IPS DF 4.7 (cell line): ENCODE results near the gene SSBP4.

Experiments
- DNase-seq: peaks from one replicate; pipeline ENCODE4 v3.0.0-alpha.2; 2013; ENCODE audit warnings: low spot score; ENCODE audit errors: extremely low read depth

The SSBP4 gene

GRCh38 chr19:18444513-18444912 lies 25.3 kb downstream of the SSBP4 start:
- DNase-seq = no peak

DNA sequence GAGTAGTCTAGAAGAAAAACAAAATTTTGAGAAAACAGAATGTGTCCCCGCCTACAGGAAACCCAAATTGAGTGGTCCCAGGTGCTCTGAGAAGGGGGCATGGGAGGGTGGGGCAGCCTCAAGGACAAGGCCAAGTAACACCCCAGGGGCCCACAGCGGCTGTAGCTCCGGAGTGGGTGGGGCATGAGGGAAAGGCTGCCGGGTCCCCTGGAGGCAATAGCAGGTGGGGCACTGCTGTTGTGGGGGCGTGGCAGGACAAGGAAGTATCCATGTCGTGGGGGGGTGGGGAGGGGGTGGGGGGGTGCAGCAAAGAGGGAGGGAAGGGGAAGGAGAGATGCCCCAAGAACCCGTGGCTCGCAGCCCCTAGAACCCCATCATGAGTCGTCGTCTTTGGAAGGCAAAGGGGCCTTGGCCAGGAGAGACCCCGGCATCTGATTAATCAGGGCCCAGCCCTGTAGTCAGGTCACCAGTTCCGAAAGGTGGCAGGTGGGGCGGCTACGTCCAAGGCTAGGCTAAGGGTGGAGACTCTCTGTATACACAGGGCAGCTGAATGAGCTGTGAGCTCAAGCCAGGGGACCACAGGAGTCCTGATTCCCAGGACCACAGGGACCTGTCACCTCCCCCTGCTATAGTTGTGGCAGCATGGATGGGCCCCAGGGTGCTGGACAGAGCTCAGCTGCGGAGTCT lies 26.2 kb downstream of the SSBP4 start:
- no peak for DNase-seq

DNA sequence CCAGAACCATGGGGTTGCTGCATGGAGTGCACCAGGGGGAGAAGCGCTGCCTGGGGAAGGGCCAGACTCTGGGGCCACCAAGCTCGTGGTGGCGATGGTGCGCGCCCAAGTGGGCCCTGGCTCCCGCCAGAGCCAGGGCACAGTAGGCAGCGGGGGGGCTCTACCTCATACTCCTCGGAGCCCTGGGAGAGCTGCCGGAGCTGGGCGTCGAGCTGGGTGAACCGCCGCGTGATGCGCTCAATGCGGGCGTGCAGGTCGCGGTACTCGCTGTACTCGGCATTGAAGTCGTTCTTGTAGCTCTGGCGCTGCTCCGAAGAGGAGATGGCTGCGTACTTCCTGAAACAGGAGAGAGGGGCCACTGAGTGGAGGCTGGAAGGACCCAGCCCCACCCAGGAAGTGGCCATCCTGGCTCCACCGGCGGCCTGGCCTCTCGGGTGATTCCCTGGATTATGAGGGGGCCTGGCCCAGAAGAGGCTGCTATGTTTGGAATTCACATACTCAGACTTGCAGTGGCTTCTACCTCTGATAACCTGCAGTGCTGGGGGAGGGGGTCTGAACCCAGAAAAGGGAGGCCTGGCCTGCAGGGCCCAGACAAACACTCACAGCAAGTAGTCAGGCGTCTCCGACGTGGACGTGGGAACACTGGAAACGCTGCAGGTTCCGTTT lies 27.1 kb downstream of the SSBP4 start:
- no peak for DNase-seq

GRCh38 chr19:18446811-18447359 lies 27.7 kb downstream of the SSBP4 start:
- no peak for DNase-seq

DNA sequence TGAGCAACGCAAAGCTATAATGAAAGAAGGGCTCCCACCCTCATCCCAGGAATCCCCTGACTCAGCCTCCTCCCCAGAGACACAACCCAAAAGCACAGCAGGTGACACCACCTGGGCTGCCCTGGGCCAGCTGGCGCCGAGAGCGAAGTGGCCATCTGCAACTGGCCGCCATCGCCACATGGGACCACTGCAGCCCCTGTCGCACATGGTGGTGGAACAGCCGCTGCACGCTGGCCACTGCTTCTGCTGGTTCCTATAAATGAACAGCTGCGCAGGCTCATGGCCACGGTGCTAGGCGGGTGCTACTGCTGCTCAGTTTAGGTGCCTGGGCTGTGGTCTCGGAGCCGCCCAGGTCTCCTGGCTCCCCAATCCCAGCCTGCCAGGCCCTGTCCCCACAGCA lies 30.4 kb downstream of the SSBP4 start:
- DNase-seq = no peak

- DNase-seq = no peak
These were observed 31.1 kb downstream of the SSBP4 start for GRCh38 chr19:18450021-18450930.

- DNase-seq = no peak
These were observed 32.0 kb downstream of the SSBP4 start for GRCh38 chr19:18450931-18451836.

DNA sequence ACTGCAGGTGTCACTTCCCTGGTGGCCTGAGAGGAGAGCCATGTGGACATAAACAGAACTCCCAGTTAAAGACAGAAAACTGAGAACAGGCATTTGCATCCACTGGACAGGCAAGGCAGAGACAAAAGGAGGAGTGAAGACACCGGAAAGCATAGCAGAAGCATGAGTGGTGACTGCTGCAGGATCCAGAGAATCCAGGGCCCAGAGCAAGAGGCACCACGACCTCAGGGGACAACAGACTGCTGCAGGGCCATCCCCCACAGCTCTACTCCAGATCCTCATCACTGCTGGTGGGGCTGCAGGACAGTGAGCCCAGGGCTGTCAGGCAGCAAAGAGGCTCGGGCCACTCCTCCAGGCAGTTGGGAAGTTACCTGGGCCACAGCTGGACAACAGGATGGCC lies 33.2 kb downstream of the SSBP4 start:
- DNase-seq = no peak

- DNase-seq = no peak
These were observed 34.2 kb downstream of the SSBP4 start for GRCh38 chr19:18453269-18454024.

- DNase-seq = no peak
These were observed 37.1 kb downstream of the SSBP4 start for GRCh38 chr19:18456279-18456678.

GRCh38 chr19:18456974-18457373 lies 37.8 kb downstream of the SSBP4 start:
- DNase-seq = no peak

DNA sequence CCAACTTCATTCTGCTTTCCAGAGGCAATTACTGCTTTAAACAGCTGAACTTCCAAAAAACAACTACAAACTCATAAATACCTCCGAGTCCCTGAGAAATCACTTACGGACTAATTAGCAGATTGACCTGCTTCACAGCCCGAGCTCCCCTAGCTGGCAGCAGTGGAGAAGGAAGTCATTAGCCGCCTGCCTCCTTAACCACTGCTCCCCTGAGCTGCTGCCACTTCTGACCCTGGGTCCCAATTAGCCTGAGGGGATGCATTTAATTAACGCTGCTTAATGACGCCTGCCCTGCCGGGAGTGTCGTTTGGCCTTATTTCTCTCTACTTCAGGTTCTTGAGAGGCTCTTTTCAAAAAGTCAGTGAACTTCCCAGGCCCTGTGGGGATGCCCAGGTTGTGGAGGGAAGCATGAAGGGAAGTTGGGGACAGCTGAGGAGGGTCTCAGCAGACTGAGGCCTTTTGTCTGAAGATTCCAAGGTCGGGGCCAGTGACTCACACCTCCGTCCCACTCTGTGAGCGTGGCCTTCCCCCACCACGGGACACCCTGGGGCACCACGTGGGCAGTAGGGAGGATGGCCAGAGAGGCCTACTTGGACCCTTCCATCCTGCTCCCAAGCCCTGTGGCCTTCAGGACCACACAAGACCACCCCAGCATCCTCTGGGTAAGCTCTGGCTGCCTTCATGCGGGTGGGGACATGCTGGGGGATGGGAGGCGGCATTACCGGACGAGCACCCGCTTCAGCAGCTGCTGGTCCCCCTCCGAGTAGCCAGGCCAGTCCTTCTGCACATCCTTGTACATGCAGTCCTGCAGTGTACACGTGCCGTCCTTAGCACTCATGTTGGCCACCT lies 38.5 kb downstream of the SSBP4 start:
- no peak for DNase-seq

DNA sequence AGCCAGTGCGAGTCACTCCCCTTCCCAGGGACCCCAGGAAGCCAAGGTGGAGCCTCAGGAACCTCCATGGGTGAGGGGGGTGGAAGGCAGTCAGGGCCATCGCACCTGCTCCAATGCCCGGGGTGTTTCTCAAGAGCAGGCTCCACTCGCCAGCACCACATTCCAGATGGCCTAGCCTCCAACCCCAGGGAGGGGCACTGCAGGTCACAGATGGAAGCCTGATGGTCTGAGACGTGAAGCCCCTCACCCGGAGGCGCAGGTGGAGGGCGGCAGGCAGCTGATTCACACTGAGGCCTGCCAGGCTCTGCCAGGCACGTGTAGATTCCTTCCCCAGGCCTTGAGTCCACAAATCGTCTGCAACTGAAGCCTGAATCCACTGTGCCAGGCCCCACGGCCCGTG lies 41.7 kb downstream of the SSBP4 start:
- no peak for DNase-seq

- DNase-seq = no peak
These were observed 42.3 kb downstream of the SSBP4 start for GRCh38 chr19:18461471-18461870.

GRCh38 chr19:18464646-18465045 lies 45.4 kb downstream of the SSBP4 start:
- no peak for DNase-seq

- DNase-seq = no peak
These were observed 46.2 kb downstream of the SSBP4 start for GRCh38 chr19:18465214-18465963.

DNA sequence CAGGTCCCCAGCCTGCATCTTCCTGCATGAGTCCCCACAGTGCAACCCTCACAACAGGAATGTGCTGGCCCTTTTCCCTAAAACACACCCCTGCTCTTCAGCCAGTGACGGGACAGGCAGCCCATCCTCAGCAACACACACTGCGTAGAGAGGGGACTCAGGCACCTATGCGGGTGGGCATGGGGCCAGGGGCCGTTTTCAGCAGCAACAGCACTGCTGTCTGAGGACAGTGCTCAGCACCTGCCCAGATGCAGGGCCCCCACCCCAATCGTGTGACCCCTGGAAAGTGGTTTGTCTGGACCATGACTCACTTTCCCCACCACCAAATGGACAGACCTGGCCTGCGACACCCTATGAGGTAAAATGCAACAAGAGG lies 46.8 kb downstream of the SSBP4 start:
- no peak for DNase-seq

- no peak for DNase-seq
These were observed 47.2 kb downstream of the SSBP4 start for GRCh38 chr19:18466354-18466753.

- no peak for DNase-seq
These were observed 48.8 kb downstream of the SSBP4 start for GRCh38 chr19:18467978-18468377.
